KMS-11 (cell line): Measurements from ENCODE around the gene PNLDC1.
A peak's percentile ranks its signal among the peaks of the same experiment; 100 is the strongest.
"Not testable (repeated sequence)": the region's sequence is repeated elsewhere in the genome, so short reads cannot be mapped to it uniquely, and the experiment has no call there.

Experiments
- H2AFZ ChIP-seq: fragments of 200-600 bp; sonication (generic); 2 replicates; pipeline ENCODE4 v1.6.1; 2016; ENCODE audit warnings: antibody characterized with exemption, mixed run types, low read depth
- H3K27ac ChIP-seq: fragments of 200-600 bp; sonication (generic); 2 replicates; pipeline ENCODE4 v1.6.1; 2016; ENCODE audit warnings: mild to moderate bottlenecking, mixed run types
- H3K27me3 ChIP-seq: fragments of 200-600 bp; sonication (generic); 2 replicates; pipeline ENCODE4 v1.6.1; 2017; ENCODE audit warnings: mild to moderate bottlenecking, low read depth, mixed run types, moderate library complexity; ENCODE audit not compliant: insufficient read depth
- H3K36me3 ChIP-seq: fragments of 200-600 bp; sonication (generic); 2 replicates; pipeline ENCODE4 v1.6.1; 2017; ENCODE audit warnings: mild to moderate bottlenecking, mixed run types; ENCODE audit not compliant: insufficient read depth
- H3K4me1 ChIP-seq: fragments of 200-600 bp; sonication (generic); 2 replicates; pipeline ENCODE4 v1.6.1; 2016; ENCODE audit warnings: mild to moderate bottlenecking, low read depth, mixed run types; ENCODE audit not compliant: poor library complexity, severe bottlenecking
- H3K4me2 ChIP-seq: fragments of 200-600 bp; sonication (generic); 2 replicates; pipeline ENCODE4 v1.7.0; 2016; ENCODE audit warnings: mild to moderate bottlenecking, mixed run types
- H3K4me3 ChIP-seq: fragments of 200-600 bp; sonication (generic); IDR thresholded peaks from 2 replicates; pipeline ENCODE4 v1.6.1; 2017; ENCODE audit warnings: low read depth, low read length, mixed read lengths; ENCODE audit not compliant: insufficient read depth
- H3K79me2 ChIP-seq: fragments of 200-600 bp; sonication (generic); 2 replicates; pipeline ENCODE4 v1.6.1; 2016; ENCODE audit warnings: low read depth, mixed run types; ENCODE audit not compliant: insufficient read depth
- H3K9ac ChIP-seq: fragments of 200-600 bp; sonication (generic); 2 replicates; pipeline ENCODE4 v1.6.1; 2016; ENCODE audit warnings: mild to moderate bottlenecking, mixed run types
- H4K20me1 ChIP-seq: fragments of 200-600 bp; sonication (generic); 2 replicates; pipeline ENCODE4 v1.6.1; 2016; ENCODE audit warnings: mild to moderate bottlenecking, mixed run types; ENCODE audit not compliant: insufficient read depth
- TF ChIP-seq, protein P1 (sequence below): fragments of 200-600 bp; sonication (generic); conservative IDR thresholded peaks from 2 replicates; pipeline ENCODE4 v1.6.1; 2017; ENCODE audit warnings: low read depth, mild to moderate bottlenecking, antibody characterized with exemption, low read length, moderate library complexity, mixed read lengths

PNLDC1 gene

GRCh38 chr6:159789377-159790148, 10.5 kb upstream of the PNLDC1 start, which contains the start of gene TCP1:
Gene TCP1, minus strand, starts transcription at chr6:159789602. Its CDS starts 134 bp downstream, at chr6:159789468.
- H3K27ac ChIP-seq = peak within 1 kb of the TSS; percentile 47
- no peak within 1 kb of the TSS for H3K4me3 ChIP-seq
- H3K4me1 ChIP-seq = peaks cover 36% of the 10 kb centered on the region
- peak within 1 kb of the TSS; percentile 90 for H3K4me2 ChIP-seq
- peak within 1 kb of the TSS; percentile 78 for H3K9ac ChIP-seq
- H3K36me3 ChIP-seq = peaks cover 26% of the 10 kb centered on the region; the same call in 1 of the 2 replicates
- peaks cover 17% of the 10 kb centered on the region for H4K20me1 ChIP-seq
- TF ChIP-seq, protein P1, sequence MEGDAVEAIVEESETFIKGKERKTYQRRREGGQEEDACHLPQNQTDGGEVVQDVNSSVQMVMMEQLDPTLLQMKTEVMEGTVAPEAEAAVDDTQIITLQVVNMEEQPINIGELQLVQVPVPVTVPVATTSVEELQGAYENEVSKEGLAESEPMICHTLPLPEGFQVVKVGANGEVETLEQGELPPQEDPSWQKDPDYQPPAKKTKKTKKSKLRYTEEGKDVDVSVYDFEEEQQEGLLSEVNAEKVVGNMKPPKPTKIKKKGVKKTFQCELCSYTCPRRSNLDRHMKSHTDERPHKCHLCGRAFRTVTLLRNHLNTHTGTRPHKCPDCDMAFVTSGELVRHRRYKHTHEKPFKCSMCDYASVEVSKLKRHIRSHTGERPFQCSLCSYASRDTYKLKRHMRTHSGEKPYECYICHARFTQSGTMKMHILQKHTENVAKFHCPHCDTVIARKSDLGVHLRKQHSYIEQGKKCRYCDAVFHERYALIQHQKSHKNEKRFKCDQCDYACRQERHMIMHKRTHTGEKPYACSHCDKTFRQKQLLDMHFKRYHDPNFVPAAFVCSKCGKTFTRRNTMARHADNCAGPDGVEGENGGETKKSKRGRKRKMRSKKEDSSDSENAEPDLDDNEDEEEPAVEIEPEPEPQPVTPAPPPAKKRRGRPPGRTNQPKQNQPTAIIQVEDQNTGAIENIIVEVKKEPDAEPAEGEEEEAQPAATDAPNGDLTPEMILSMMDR = no peak
- H3K79me2 ChIP-seq = peaks cover 94% of the 10 kb centered on the region
- peak within 1 kb of the TSS; percentile 34 for H2AFZ ChIP-seq
- H3K27me3 ChIP-seq = no peaks in the 10 kb centered on the region

DNA sequence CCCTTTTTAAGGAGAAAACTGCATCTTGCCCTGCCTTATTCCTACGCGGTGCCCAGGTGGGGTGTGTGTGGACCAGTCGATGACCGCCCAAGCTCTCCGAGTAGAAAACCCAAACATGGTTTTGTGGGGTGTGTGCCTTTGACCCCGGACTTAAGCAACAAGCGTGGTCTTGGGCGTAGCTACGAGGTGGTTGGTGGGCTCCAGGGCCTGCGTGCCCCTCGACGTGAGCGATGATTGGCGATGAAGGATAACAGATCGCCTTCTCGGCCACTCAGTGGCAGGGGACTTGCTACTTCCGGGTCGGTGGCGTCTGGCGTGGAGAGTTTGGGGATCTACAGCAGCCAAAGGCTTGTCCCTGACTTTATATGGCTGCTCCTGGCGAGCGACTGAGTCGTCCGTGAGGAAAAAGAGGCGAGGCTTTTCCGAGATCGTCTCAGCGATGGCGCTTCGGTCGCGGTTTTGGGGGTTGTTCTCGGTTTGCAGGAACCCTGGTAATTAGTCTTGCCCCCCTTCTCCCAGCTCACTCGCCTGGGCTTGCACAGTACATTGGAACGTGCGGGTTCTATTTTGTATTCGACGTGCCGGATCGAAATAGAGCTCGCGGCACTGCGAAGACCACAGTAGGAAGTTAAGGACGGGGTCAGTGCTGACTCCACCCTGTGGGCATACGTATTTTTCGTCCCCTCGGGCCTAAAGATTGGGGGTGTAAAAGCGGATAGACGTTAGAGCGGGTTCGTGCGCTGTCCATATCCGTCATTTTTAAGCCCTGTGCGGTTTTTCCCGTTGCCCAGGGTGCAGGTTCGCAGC, 9.7 kb upstream of the PNLDC1 start, which contains the start of gene MRPL18:
Gene MRPL18 (plus strand): TSS at position 319 of the 807 bp plus-strand sequence. CDS start 121 bp downstream, at position 440.
- Histone ChIP-seq H3K4me2 (peak within 1 kb of the TSS; percentile 90), H4K20me1 (peaks cover 12% of the 10 kb centered on the region), H3K27me3 (no peaks in the 10 kb centered on the region), H3K36me3 (peaks cover 23% of the 10 kb centered on the region; the same call in 1 of the 2 replicates), H3K4me1 (peaks cover 36% of the 10 kb centered on the region), H3K9ac (peak within 1 kb of the TSS; percentile 78), H3K27ac (peak within 1 kb of the TSS; percentile 47), H3K79me2 (peaks cover 86% of the 10 kb centered on the region), H2AFZ (peak within 1 kb of the TSS; percentile 34), H3K4me3 (no peak within 1 kb of the TSS)
- TF ChIP-seq, protein P1 = no peak

DNA sequence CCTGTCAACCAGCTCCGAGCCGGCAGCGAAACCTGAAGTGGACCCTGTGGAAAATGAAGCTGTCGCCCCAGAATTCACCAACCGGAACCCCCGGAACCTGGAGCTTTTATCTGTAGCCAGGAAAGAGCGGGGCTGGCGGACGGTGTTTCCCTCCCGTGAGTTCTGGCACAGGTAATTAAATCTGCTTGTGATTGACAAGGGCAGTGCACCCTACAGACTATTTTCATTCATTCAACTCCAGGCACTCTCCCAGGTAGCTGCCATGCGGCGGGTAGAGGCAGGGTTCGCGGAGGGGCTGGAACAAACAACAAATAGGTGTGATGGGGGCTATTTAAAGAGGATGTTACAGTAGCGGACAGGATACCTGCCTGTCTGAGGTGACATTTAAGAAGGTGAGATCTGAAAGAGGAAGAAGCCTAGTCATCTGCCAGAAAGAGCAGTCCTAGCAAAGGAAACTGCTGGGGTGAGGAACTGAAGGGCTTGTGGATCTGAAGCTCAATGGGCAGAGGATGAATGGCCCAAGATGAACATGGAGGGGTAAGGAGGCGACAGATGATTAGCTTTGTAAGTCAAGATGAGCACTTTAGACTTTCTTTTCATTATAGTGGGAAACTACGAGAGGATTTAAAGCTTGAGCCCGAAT, 9.0 kb upstream of the PNLDC1 start:
- Histone ChIP-seq H3K4me3 (no peak overlapping the region), H3K27me3 (no peaks in the 10 kb centered on the region), H3K4me2 (peak overlapping the region; percentile 90), H4K20me1 (peaks cover 8% of the 10 kb centered on the region), H3K27ac (peak overlapping the region; percentile 42), H3K36me3 (peaks cover 23% of the 10 kb centered on the region; the same call in 1 of the 2 replicates), H2AFZ (peak overlapping the region; percentile 34), H3K79me2 (peaks cover 81% of the 10 kb centered on the region), H3K9ac (peak overlapping the region; percentile 78; the same call in 1 of the 2 replicates), H3K4me1 (peaks cover 36% of the 10 kb centered on the region)
- TF ChIP-seq, protein P1 = no peak

GRCh38 chr6:159794976-159795375, 5.1 kb upstream of the PNLDC1 start:
- peaks cover 56% of the 10 kb centered on the region for H3K79me2 ChIP-seq
- peaks cover 17% of the 10 kb centered on the region for H3K4me1 ChIP-seq
- not testable (repeated sequence) for H4K20me1 ChIP-seq, H3K27ac ChIP-seq, H3K9ac ChIP-seq, H3K4me3 ChIP-seq, H3K27me3 ChIP-seq, H3K4me2 ChIP-seq, H2AFZ ChIP-seq
- H3K36me3 ChIP-seq = peaks cover 14% of the 10 kb centered on the region; the same call in 1 of the 2 replicates
